Keratinocyte (primary cell): ENCODE measurements around the gene MBNL3. TPM values are rescaled to one million over a fixed set of nuclear protein-coding genes. Genes with fewer than 3 reads are reported as not detected.

Experiments
- DNase-seq: peaks from one replicate; pipeline ENCODE4 v3.0.0-alpha.2; 2011; ENCODE audit warnings: low read depth, missing footprints, low spot score
- FAIRE-seq: peaks from 2 replicates; lab custom pipeline; 2011; peaks lifted over from hg19 to GRCh38; lab: Jason Lieb, UNC
- H2AFZ ChIP-seq: 2 replicates; pipeline ENCODE4 v1.6.0; 2012; ENCODE audit warnings: low read length, control low read depth, inconsistent platforms; ENCODE audit not compliant: control insufficient read depth
- H3K27ac ChIP-seq: 2 replicates; pipeline ENCODE4 v1.5.1; 2011; ENCODE audit warnings: low read length; ENCODE audit not compliant: control insufficient read depth, insufficient read depth
- H3K27me3 ChIP-seq: 3 replicates; pipeline ENCODE4 v1.6.0; 2011; ENCODE audit warnings: low read length; ENCODE audit not compliant: control insufficient read depth, insufficient read depth; ENCODE audit errors: extremely low read depth
- H3K36me3 ChIP-seq, 2 experiments: 2 replicates in 1 of 2; 3 replicates in 1 of 2; pipeline ENCODE4 v1.5.1; 2011; ENCODE audit warnings: low read length in 2 of 2, mild to moderate bottlenecking in 1 of 2; ENCODE audit not compliant: control insufficient read depth in 2 of 2, insufficient read depth in 2 of 2; ENCODE audit errors: extremely low read depth in 1 of 2
- H3K4me1 ChIP-seq: 3 replicates; pipeline ENCODE4 v1.5.1; 2011; ENCODE audit warnings: low read length; ENCODE audit not compliant: control insufficient read depth, insufficient read depth; ENCODE audit errors: extremely low read depth
- H3K4me2 ChIP-seq: 3 replicates; pipeline ENCODE4 v1.6.0; 2011; ENCODE audit warnings: low read depth, low read length; ENCODE audit not compliant: control insufficient read depth, insufficient read depth; ENCODE audit errors: extremely low read depth
- H3K4me3 ChIP-seq, 3 experiments: fragments of 200-600 bp in 1 of 3; sonication (generic) in 1 of 3; 2 replicates in 2 of 3; 3 replicates in 1 of 3; pipeline ENCODE4 v1.5.1; 2011 to 2016; ENCODE audit warnings: low read length in 3 of 3, mild to moderate bottlenecking in 3 of 3, control low read depth in 2 of 3, inconsistent platforms in 1 of 3, low read depth in 1 of 3, mixed read lengths in 1 of 3, mixed run types in 1 of 3, moderate library complexity in 1 of 3; ENCODE audit not compliant: control insufficient read depth in 2 of 3, insufficient read depth in 2 of 3; ENCODE audit errors: extremely low read depth in 1 of 3
- H3K79me2 ChIP-seq: 2 replicates; pipeline ENCODE4 v1.6.0; 2012; ENCODE audit warnings: low read length; ENCODE audit not compliant: control insufficient read depth, insufficient read depth
- H3K9ac ChIP-seq: 3 replicates; pipeline ENCODE4 v1.6.0; 2011; ENCODE audit warnings: low read length; ENCODE audit not compliant: control insufficient read depth, insufficient read depth; ENCODE audit errors: extremely low read depth
- H3K9me1 ChIP-seq: 3 replicates; pipeline ENCODE4 v1.6.0; 2011; ENCODE audit warnings: low read length; ENCODE audit not compliant: control insufficient read depth, insufficient read depth; ENCODE audit errors: extremely low read depth
- H3K9me3 ChIP-seq: 2 replicates; pipeline ENCODE4 v1.5.1; 2012; ENCODE audit warnings: low read depth, low read length; ENCODE audit not compliant: control insufficient read depth
- H4K20me1 ChIP-seq: 3 replicates; pipeline ENCODE4 v1.6.0; 2011; ENCODE audit warnings: low read length; ENCODE audit not compliant: control insufficient read depth, insufficient read depth; ENCODE audit errors: extremely low read depth
- CTCF ChIP-seq, 3 experiments: IDR thresholded peaks in 1 of 3; conservative IDR thresholded peaks in 1 of 3; optimal IDR thresholded peaks in 1 of 3; 2 replicates in 2 of 3; 3 replicates in 1 of 3; pipeline versions ENCODE3 to v1.5.1; 2011; ENCODE audit warnings: low read length in 3 of 3, mild to moderate bottlenecking in 3 of 3, moderate library complexity in 2 of 3, control low read depth in 1 of 3, inconsistent platforms in 1 of 3; ENCODE audit not compliant: insufficient read depth in 2 of 3; ENCODE audit errors: extremely low read depth in 1 of 3
- EZH2 ChIP-seq: IDR thresholded peaks from one replicate; pipeline ENCODE4 v1.6.1; 2012; ENCODE audit warnings: inconsistent platforms, mild to moderate bottlenecking, low read length, moderate library complexity
- dilution Hi-C: fragments of 300-500 bp; cut with MboI; formaldehyde crosslinking; loops from one replicate; pipeline ENCODE4 v1.7.0; 2020; ENCODE audit warnings: low sequenced_read_pairs; ENCODE audit not compliant: extremely low pct_ligation_motif_present
- polyA plus RNA-seq, 5 experiments: library from polyadenylated mRNA; depleted of rRNA in 3 of 5; stranded (reverse) in 3 of 5; stranded (forward) in 1 of 5; unstranded in 1 of 5; fragments of >200 nt; gene quantifications; 1 replicate in 1 of 5; 2 replicates in 3 of 5; 3 replicates in 1 of 5; pipeline versions ENCODE4 v1.2.1 to v1.2.3, GENCODE V29; 2011 to 2012; ENCODE audit warnings: missing spikeins in 2 of 5, low read depth in 1 of 5, low replicate concordance in 1 of 5

MBNL3 gene
- polyA plus RNA-seq, 1 donor (not counting 4 experiments of a cell fraction or from before 2014, with no cell fraction given): 6.9 TPM

GRCh38 chrX:132409780-132410556, 78.9 kb downstream of the MBNL3 start:
- Histone ChIP-seq H3K9me1 (no peaks in the 10 kb centered on the region), H4K20me1 (no peaks in the 10 kb centered on the region), H3K9ac (no peak overlapping the region), H3K4me1 (no peaks in the 10 kb centered on the region), H3K36me3 (no peaks in the 10 kb centered on the region), H3K27ac (no peak overlapping the region), H3K27me3 (no peaks in the 10 kb centered on the region), H3K79me2 (no peaks in the 10 kb centered on the region), H3K9me3 (no peaks in the 10 kb centered on the region), H2AFZ (no peak overlapping the region), H3K4me2 (no peak overlapping the region), H3K4me3 (no peak overlapping the region)
- DNase-seq: no peak
- dilution Hi-C loops: no loop called here
- FAIRE-seq: no peak
- TF ChIP-seq CTCF (optimal IDR thresholded peaks at IDR 0.05 in 1 of 3, IDR thresholded peaks at IDR 0.05 in 1 of 3, conservative IDR thresholded peaks at IDR 0.05 in 1 of 3; ENCODE audit: extremely low read depth in 1 of 3, insufficient read depth in 2 of 3, low read length in 3 of 3) (no peak), EZH2 (no peak)

- H3K79me2 ChIP-seq: no peaks in the 10 kb centered on the region
- no peaks in the 10 kb centered on the region for H3K9me3 ChIP-seq
- no peak overlapping the region for H3K4me2 ChIP-seq
- H3K4me1 ChIP-seq: no peaks in the 10 kb centered on the region
- TF ChIP-seq CTCF (optimal IDR thresholded peaks at IDR 0.05 in 1 of 3, IDR thresholded peaks at IDR 0.05 in 1 of 3, conservative IDR thresholded peaks at IDR 0.05 in 1 of 3; ENCODE audit: extremely low read depth in 1 of 3, insufficient read depth in 2 of 3, low read length in 3 of 3) (no peak), EZH2 (no peak)
- no peaks in the 10 kb centered on the region for H3K27me3 ChIP-seq
- dilution Hi-C loops: no loop called here
- FAIRE-seq (no peak), DNase-seq (no peak)
- H4K20me1 ChIP-seq: no peaks in the 10 kb centered on the region
- no peak overlapping the region for H3K9ac ChIP-seq
- no peaks in the 10 kb centered on the region for H3K36me3 ChIP-seq
- no peak overlapping the region for H2AFZ ChIP-seq
- H3K27ac ChIP-seq: no peak overlapping the region
- H3K9me1 ChIP-seq: no peaks in the 10 kb centered on the region
- no peak overlapping the region for H3K4me3 ChIP-seq
These were observed 81.1 kb downstream of the MBNL3 start for GRCh38 chrX:132407691-132408090.
